NCI-H69 (cell line): ENCODE data around the gene TJP2.

ENCODE experiments used
- DNase-seq: peaks from one replicate; lab custom pipeline; 2025; lab: John Stamatoyannopoulos, UW

Gene TJP2

DNA sequence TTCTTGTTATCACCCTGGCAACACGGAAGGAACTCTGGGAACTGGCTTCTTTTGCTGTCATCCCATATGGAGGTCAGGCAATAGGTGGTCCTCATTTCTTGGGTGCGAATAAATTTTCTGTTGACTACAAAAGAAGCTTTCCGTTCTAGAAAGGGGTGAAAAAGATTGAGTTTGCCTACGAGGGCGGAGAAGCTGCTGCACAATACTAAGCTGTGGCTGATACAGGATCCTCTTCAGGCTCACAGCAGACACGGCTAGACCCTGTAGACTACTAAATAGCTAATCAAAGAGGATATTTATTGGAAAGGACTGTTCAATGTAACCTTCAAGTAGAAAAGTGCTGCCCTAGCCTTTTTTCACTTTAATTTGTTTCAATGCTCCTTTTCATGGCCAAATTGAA, 58.1 kb downstream of the TJP2 start:
- DNase-seq = no peak

- no peak for DNase-seq
Observed at GRCh38 chr9:69234683-69235082, 60.6 kb downstream of the TJP2 start.

GRCh38 chr9:69236188-69236587, 62.1 kb downstream of the TJP2 start:
- DNase-seq = no peak

- no peak for DNase-seq
Observed at GRCh38 chr9:69237702-69238295, 63.7 kb downstream of the TJP2 start.

DNA sequence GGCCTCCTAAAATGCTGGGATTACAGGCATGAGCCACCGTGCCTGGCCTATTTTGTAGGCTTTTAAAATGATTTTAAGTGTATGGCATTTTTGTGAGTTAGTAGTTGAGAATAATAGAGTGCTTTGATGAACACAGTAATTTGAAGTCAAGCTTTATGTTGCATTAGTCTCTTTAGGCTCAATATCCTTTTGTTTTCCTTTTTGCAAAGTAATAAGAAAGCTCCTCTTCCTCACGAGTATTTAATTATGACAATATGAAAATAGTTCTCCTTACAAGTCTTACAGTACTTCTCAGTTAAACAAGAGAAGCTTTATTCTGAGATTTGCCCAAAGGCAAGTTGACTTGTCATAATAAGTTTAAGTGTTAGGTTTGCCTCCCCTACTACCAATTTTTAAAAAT, 69.0 kb downstream of the TJP2 start:
- no peak for DNase-seq

DNA sequence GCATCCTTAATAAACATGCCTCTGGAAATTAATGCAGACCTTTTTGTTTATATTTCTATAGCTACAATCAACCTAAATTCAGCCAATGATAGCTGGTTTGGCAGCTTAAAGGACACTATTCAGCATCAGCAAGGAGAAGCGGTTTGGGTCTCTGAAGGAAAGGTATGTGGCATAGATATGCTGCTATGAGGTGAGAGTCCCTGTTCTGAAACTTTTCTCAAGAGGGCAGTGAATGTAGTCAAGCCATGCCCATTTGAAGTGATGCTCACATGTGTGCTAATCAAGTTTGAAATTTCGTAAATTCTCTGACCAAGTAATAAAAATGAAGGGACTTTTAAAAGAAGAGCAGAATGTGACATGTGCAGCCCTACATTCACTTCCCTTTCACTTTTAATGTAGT, 72.6 kb downstream of the TJP2 start:
- no peak for DNase-seq

GRCh38 chr9:69248005-69248404, 73.9 kb downstream of the TJP2 start:
- no peak for DNase-seq

GRCh38 chr9:69249337-69249736, 75.3 kb downstream of the TJP2 start:
- DNase-seq = peak; percentile 22

DNA sequence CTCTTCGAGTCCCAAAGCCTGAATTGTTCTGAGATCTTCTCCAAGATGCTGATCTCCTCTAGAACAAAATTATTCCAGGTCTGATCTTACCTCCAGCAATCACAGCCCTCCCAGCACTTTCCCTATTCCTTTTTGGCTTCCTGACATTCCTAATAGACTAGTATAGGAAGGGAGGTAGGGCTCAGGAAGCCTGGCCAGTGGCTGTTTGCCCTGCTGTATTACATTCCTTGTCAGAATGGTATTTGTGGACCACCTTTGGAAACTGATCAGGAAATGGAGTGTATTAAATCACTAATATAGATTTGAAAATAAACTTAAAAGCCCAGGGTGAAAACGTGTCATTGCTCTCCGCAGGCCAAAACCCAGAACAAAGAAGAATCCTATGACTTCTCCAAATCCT, 76.6 kb downstream of the TJP2 start:
- DNase-seq = no peak

GRCh38 chr9:69252436-69252835, 78.4 kb downstream of the TJP2 start:
- DNase-seq = no peak

DNA sequence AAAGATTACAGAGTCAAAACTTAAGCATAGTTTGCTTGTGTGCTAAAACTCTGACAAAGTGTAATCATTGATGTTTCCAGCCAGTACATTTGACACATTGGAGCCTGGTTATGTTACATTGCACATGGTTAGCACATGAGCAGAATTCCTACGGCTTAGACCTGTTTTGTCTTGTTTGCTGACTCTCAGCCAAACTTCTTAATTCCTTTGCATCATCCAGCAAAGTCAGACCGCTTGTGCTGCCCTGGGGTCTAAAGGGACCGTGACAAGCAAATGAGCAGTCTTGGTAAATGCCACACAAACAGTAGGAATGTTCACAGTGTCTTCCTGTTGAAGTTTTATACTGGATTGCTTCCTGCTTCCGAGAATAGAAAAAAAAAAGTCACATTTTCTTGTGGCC, 79.0 kb downstream of the TJP2 start:
- DNase-seq = no peak

DNA sequence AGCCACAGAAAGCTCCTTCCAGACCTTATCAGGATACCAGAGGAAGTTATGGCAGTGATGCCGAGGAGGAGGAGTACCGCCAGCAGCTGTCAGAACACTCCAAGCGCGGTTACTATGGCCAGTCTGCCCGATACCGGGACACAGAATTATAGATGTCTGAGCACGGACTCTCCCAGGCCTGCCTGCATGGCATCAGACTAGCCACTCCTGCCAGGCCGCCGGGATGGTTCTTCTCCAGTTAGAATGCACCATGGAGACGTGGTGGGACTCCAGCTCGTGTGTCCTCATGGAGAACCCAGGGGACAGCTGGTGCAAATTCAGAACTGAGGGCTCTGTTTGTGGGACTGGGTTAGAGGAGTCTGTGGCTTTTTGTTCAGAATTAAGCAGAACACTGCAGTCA, 80.1 kb downstream of the TJP2 start:
- no peak for DNase-seq

- DNase-seq = no peak
Observed at GRCh38 chr9:69255591-69255990, 81.5 kb downstream of the TJP2 start.

- no peak for DNase-seq
Observed at GRCh38 chr9:69258551-69258950, 84.5 kb downstream of the TJP2 start.

DNA sequence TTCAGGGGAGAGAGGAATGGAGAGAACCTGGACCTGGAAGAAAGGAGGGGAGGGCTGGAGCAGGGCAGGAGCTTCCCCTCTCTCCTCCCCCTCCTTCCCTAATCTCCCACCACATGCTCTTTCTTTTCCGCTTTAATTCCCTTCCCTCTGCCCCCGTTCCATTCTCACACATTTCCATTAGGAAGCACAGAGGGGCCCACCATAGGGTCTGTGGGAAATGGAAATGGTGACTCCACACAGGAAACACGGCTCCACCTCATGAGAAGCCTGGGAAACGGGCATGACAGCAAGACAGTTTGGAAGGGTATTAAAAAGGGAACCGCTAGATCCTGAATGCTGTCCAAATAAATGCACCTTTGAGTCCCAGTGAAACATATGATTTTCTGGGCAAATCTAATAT, 86.1 kb downstream of the TJP2 start:
- no peak for DNase-seq

- no peak for DNase-seq
Observed at GRCh38 chr9:69261636-69262035, 87.6 kb downstream of the TJP2 start.

DNA sequence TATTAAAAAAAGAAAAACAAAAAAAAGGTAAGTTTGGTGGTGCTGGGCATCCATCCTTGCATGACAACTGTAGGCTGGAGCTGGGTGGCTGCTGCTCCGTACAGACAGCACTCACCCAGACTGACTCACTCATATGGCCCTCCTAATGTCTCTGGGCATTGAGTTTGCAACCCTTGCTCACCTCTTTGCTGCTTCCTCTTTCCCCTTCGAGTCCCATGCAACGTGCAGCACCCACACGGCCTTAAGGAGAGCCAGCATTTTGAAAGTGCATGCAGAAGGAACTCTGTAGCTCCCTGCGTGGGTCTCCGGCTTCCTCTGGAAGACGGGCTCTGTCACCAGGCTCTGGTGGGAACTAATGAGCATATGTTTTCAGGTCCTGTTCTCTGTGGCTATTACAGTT, 90.4 kb downstream of the TJP2 start:
- DNase-seq = no peak

GRCh38 chr9:69265891-69266290, 91.8 kb downstream of the TJP2 start:
- no peak for DNase-seq

DNA sequence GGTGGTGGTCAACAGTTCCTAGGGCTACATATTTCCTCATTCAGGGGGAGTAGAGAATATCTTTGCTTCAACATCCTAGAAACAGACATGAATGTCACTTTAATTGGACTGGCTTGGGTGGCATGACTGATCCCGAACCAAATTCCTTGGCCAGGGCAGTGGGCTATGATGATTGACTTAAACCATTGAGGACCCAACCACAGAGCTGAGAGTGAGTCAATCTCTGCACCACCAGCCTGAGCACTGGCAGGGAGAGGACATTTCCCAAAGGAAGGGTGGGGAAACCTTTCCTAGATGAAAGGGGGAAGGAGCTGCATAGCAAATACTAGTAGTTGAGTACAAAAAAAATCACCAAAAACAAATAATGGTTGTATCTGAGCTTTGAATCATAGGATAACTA, 98.1 kb downstream of the TJP2 start:
- no peak for DNase-seq

DNA sequence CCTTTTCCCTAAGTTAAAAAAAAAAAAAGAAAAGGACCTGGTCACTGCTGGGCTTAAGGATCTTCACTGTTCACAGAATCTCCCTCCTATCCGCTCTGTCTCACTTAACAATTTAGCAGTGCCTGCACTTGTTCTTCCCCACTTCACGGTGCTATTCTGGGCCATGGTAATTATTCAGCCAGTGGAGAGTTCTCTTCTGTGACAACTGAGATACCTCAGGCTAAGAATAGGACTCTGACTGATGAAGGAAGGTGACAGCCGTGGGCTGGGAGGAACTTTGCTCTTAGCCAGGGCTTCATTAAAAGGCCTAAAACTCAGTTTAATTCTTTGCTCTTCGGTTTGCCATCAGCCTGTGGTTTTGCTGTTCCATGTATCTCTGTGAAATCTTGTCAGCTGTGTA, 99.1 kb downstream of the TJP2 start:
- no peak for DNase-seq

GRCh38 chr9:69276775-69277174, 102.7 kb downstream of the TJP2 start:
- no peak for DNase-seq

DNA sequence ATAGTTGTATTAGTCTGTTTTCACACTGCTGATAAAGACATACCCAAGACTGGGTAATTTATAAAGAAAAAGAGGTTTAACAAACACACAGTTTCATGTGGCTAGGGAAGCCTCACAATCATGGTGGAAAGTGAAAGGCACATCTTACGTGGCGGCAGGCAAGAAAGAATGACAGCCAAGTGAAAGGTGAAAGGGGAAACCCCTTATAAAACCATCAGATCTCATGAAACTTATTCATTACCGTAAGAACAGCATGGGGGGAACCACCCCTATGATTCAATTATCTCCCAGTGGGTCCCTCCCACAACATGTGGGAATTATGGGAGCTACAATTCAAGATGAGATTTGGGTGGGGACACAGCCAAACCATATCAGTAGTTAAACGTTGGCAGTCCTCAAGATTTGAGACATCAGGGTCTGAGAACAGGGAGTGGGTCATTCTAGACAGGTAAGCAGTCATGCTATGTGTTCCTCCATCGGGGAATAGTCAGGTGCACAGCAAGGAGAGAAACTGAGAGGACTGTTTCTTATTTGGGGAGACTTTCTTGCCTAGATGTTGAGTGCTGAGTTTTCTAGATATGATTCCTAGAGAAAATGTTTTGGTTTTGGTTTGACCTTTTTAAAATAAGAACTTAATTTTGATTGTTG, 105.1 kb downstream of the TJP2 start:
- DNase-seq = no peak

GRCh38 chr9:69279733-69280132, 105.7 kb downstream of the TJP2 start:
- DNase-seq = no peak

- DNase-seq = no peak
Observed at GRCh38 chr9:69283003-69283402, 108.9 kb downstream of the TJP2 start.
